22Rv1 (cell line): ENCODE data around the gene STON2.

ENCODE experiments used
- ZFX ChIP-seq: fragments of 450-650 bp; IDR thresholded peaks from 2 replicates; pipeline ENCODE4 v1.6.1; 2017; ENCODE audit warnings: antibody characterized with exemption, borderline replicate concordance
- TF ChIP-seq, protein P1 (sequence below): fragments of 450-650 bp; IDR thresholded peaks from 2 replicates; pipeline ENCODE4 v1.5.1; 2017; ENCODE audit warnings: mild to moderate bottlenecking

DNA sequence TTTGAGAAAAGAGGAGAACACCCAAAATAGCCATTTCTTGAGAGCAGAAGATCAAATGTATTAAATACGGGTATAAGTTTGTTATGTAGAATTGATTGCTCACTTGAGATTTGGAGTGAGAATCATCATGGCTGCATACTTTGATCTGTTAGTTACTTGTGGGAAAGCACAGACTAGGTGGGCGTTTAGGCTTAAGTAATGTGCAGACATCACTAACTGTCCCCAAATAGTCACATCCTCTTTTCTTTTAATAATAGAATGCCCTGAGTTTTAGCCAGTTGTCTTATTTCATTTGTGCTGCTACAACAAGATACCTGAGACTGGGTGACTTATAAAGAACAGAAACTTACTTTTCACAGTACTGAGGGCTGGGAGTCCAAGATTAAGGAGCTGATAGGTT is 165.0 kb downstream of the STON2 start:
- TF ChIP-seq, protein P1, sequence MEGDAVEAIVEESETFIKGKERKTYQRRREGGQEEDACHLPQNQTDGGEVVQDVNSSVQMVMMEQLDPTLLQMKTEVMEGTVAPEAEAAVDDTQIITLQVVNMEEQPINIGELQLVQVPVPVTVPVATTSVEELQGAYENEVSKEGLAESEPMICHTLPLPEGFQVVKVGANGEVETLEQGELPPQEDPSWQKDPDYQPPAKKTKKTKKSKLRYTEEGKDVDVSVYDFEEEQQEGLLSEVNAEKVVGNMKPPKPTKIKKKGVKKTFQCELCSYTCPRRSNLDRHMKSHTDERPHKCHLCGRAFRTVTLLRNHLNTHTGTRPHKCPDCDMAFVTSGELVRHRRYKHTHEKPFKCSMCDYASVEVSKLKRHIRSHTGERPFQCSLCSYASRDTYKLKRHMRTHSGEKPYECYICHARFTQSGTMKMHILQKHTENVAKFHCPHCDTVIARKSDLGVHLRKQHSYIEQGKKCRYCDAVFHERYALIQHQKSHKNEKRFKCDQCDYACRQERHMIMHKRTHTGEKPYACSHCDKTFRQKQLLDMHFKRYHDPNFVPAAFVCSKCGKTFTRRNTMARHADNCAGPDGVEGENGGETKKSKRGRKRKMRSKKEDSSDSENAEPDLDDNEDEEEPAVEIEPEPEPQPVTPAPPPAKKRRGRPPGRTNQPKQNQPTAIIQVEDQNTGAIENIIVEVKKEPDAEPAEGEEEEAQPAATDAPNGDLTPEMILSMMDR, result no peak
- TF ChIP-seq ZFX, result no peak
